Muscle of back (tissue), 11 donors: ENCODE measurements around the gene VRK1. TPM values are rescaled to one million over a fixed set of nuclear protein-coding genes. Genes with fewer than 3 reads are reported as not detected.
A peak's percentile ranks its signal among the peaks of the same experiment; 100 is the strongest.

Experiments
- DNase-seq, 3 donors: peaks; one replicate each; pipeline versions ENCODE4 v3.0.0 to v3.0.0-alpha.2; 2013
- polyA plus RNA-seq, 10 donors: library from polyadenylated mRNA; unstranded; fragments of 120-200 nt; gene quantifications; one replicate each; pipeline ENCODE4 v1.2.1, GENCODE V29; 2013; ENCODE audit not compliant: insufficient read length in 10 of 10

Gene VRK1
- polyA plus RNA-seq, 10 donors, result 8.1 to 15.4 (median 11.5) TPM

DNA sequence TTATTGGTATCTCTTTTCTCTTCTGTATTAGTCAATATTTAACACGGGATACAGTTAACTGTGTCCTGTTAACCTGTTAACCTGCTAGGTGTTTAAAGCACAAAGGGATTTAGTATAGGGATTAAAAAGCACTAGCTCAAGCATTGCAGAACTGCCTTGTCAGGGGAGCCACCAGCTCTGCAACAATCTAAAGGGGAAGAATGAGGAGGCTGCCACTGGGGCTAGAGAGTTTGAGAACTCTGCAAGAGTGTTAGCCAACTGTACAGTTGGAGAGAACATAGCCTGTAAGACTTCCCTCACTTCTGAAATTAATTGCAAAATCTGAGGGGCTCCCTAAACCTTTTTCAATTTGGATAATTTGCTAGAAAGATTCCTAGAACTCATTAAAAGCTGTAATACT lies 6.5 kb upstream of the VRK1 start:
- no peak for DNase-seq

- no peak for DNase-seq
These were observed 5.2 kb upstream of the VRK1 start for GRCh38 chr14:96792003-96792402.

DNA sequence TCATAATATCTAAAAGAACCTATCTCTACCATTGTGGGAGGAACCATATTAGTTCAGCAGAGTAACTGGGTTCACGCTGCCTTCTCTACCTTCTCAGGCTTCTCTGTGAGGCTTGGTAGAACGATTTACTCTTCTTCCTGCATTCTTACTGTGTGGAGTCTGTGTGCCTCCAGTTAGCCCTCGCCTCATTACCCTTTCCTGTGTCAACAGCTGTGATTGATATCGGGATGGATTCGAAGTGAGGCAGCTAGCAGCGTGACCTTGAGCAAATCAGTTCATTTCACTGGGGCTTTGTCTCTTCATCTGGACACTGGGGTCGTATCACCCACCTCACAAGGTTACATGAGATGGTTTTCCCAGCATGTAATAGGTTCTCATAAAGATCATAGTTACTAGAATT lies 4.6 kb upstream of the VRK1 start:
- DNase-seq, result no peak

GRCh38 chr14:96793547-96793946 lies 3.6 kb upstream of the VRK1 start:
- DNase-seq, result no peak

DNA sequence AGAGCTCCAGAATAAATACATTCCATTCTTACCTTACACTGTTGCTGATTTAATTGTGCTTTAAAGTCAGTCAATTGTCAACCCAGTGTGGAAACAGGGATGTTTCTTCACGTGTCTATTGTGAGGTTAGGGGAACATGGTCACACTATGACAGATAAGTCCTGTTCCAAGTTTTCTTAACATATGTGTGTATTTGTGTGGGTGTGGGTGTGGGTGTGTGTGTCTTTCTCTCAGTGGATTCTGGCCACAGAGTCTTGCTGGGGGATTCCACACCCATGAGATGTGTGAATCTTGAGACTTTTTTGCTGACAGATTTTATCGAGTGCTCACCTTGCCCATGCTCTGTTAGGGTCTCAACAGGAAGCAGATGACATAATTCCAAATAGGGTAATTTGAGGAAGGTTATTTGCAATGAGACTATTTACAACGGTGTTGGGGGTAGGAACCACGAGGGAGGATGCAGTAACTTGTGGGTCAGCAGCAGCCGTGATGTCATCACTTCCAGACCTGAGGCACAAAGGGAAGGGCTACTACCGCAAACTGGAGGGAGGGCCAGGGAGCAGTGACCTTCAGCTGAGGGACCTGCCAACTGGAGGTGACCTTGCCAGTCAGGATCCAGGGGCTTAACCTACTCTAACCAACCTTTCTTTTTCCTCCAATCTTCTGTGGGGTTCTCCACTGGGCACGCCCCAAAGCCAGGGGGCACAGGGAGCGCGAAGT lies 1.9 kb upstream of the VRK1 start:
- DNase-seq, result no peak

DNA sequence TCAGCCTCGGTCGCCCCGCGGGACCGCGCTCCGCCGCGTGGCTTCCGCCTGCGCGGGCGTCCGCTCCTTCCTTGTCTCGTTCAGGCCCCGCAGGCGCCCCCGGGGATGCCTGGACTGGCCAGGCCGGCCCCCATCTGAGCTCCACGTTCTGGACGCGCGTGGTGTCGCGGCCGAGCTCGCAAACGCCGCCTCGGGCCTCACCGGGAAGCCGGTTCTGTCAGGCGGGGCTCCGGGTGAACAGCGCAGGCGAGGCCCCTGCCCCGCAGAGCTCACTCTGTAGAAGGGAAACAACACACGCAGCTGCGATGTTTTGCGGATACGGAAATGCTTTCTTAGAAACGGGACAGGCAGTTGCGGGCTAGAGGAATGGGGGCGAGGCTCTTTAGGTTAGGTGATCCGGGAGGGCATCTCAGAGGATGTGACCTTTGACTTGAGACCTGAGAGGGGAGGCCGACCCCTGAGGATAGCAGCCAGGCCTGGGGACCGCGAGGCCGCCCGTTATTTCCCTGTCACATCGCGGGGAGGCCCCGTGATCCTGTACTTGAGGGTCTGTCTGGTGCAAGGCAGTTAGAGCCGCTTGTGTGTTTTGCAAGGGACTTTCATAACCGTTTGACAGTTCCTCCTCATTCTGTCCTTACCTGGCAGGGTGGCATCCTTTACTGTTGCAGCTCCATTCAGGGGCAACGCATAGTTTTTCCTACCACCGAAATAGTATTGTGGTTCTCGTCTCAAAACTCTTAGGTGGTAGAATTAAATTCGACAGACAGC lies 584 bp downstream of the VRK1 start:
- peak in 2 of 3 donors; percentile 8 to 53 for DNase-seq

GRCh38 chr14:96798956-96799355 lies 1.8 kb downstream of the VRK1 start:
- no peak for DNase-seq

DNA sequence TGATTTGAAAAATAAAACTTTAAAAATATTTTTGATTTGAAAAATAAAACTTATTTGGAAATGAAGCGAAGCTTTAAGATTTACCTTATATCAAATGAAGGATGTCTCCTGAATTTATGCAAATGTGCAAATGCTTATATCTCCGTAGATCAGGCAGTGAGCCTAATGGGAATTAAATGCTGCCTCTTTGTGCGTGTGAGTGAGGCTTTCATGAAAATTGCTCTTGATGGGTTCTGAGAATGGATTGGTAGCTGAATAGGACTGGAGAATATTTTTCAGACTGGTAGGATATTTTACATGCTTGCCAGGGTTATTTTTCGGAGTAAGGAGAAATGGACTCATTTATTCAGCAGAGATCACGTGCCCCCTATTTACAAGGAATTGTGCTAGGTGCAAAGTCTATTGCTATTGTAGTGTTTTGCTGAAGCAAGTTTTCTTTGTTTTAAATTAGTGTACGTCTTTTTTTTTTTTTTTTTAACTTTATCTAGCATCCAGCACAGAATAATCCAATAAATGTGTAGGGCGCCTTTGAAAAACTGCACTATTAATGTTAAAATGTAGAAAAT lies 2.4 kb downstream of the VRK1 start:
- no peak for DNase-seq

DNA sequence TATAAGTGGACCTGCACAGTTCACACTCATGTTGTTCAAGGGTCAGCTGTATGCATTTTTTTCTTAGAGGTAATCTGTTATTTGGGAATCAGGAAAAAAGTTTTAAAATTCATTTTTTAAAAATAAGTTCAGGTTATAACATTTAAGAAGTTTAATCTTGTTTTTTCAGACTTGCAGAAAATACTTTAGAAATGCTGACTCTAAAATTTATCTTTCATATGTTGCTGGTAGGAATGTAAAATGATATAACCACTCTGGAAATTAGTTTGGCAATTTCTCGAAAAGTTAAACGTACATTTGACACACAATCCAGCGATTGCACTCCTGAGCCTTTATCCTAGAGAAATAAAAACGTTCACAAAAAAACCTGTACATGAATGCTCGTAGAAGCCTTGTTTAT lies 4.7 kb downstream of the VRK1 start:
- no peak for DNase-seq

- DNase-seq, result no peak
These were observed 5.8 kb downstream of the VRK1 start for GRCh38 chr14:96802963-96803362.

- DNase-seq, result no peak
These were observed 6.8 kb downstream of the VRK1 start for GRCh38 chr14:96803958-96804357.

DNA sequence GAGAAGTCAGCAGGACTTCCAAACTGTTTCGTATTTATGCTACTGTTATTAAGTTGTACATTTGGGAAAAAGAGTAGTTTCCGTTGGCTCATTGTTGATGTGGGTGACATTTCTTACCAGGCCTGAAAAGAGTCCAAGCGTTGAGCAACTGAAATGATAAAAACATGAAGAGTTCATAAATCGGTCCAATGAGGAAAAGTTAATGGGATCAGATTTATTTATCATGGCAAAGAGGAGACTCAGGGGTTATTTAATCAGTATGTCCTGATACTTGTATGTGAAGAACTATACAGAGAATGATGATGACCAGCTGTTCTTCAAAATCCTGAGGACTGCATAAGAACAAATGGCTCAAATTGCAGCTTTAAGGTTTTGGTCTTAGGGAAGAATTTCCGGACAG lies 7.7 kb downstream of the VRK1 start:
- no peak for DNase-seq

DNA sequence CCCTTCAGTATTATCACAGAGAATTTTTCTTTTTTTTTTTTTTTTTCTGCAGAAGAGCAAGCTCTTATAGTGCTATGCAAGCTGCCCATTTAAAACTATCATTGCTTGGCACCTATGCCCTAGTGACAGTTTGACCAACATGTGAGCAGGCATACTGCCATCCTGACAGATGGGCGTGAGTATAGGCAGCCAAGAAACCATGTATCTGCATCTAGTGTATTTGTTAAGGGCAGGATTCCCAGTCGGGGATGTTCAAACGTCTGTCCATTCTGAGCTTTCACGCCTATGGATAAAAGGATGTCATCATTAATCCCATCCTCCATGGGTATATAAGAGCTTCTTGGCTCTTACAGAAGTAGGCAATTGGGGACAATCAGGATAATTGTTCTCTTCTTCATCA lies 8.8 kb downstream of the VRK1 start:
- DNase-seq, result peak; percentile 25 to 45 (median 36)

DNA sequence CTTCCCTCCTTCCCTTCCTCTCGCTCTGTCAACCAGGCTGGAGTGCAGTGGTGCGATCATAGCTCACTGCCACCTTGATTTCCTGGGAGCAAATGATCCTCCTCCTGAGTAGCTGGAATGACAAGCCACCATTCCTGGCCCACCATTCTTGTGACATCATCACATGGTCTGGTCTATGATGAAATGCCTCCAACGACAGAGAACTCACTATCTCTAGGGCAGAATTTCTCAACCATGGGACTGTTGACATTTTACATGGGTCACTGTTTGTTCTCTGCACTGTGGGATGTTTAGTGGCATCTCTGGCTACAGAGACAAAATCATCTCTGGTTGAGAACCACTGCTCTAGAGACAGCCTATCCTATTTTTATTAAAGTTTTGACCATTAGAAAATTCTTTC lies 9.7 kb downstream of the VRK1 start:
- no peak for DNase-seq

- DNase-seq, result no peak
These were observed 11.6 kb downstream of the VRK1 start for GRCh38 chr14:96808619-96809406.

DNA sequence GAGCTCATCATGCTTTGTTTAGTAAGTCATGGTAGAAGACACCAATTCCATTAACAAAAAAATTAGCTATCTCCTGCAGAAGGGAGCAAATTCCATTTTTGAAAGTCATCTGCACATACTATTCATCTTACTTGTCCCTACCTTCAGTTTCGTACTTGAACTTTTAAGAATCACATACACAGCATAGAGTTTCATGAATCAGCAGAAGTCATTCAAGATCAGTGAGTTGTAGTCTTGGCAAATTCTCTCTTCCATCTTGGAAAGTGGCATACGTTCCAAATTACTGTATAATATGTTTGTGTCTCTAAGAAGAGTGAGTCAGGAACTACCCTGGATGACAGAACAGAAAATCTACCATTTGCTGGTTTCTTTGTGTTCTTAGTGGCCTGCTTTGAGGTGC lies 14.1 kb downstream of the VRK1 start:
- DNase-seq, result peak in 1 of 3 donors; percentile 35

DNA sequence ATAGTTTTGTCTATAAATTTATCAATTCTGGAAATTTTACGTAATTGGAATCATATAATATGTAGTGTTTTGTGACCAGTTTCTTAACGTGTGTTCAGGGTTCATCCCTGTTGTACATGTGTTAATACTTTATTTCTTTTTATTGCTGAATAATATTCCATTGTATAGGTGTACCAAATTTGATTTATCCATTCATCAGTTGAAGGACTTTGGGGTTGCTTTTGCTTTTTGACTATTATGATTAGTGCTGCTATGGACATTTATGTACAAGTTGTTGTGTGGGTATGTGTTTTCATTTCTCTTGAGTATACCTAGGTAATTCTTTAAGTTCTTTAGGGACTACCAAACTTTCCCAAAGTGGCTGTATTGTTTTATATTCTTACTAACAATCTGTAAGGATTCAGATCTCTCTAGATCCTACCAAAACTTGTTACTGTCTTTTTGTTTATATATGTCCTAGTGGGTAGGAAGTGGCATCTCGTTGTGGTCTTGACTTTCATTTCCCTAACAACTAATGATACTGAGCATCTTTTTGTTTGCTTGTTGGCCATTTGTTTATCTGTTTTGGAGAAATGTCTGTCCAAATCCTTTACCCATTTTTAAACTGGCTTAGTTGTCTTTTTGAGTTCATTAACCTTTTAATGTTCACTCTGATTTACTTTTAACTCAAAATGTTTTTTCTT lies 14.9 kb downstream of the VRK1 start:
- DNase-seq, result no peak

- DNase-seq, result no peak
These were observed 19.1 kb downstream of the VRK1 start for GRCh38 chr14:96816281-96816680.

- no peak for DNase-seq
These were observed 20.8 kb downstream of the VRK1 start for GRCh38 chr14:96817750-96818666.

- DNase-seq, result no peak
These were observed 24.3 kb downstream of the VRK1 start for GRCh38 chr14:96821501-96821900.

- no peak for DNase-seq
These were observed 26.5 kb downstream of the VRK1 start for GRCh38 chr14:96823652-96824051.
